ENCODE data around the gene CYB5R3. TPM values are rescaled to one million over a fixed set of nuclear protein-coding genes. Genes with fewer than 3 reads are reported as not detected.

CYB5R3 gene
- total RNA-seq, 2 donors from 2014 or later: 41.8 to 50.8 TPM

GRCh38 chr22:42586381-42586780 lies 62.8 kb downstream of the CYB5R3 start:
- Histone ChIP-seq H3K4me1 (peaks cover 6% of the 10 kb centered on the region), H3K9me3 (no peaks in the 10 kb centered on the region), H3K27ac (no peak overlapping the region), H3K4me3 (no peak overlapping the region), H3K36me3 (replicated peaks in 1 of 2; ENCODE audit: insufficient read depth in 1 of 2, low read depth in 2 of 2) (peaks cover 4 to 34% of the 10 kb centered on the region in 2 donors), H3K27me3 (no peaks in the 10 kb centered on the region)
- ATAC-seq (no peak), DNase-seq (no peak)
- intact Hi-C loops (cut with DNase I): no loop called here
- 75 to 89% methylated on average over 4 of the region's 4 CpGs for WGBS, 2 donors
- no peak for TF ChIP-seq POLR2A (IDR thresholded peaks at IDR 0.05)
- TF ChIP-seq CTCF (IDR thresholded peaks at IDR 0.05): no peak

GRCh38 chr22:42585096-42585495 lies 64.1 kb downstream of the CYB5R3 start:
- Histone ChIP-seq H3K4me3 (no peak overlapping the region), H3K36me3 (replicated peaks in 1 of 2; ENCODE audit: insufficient read depth in 1 of 2, low read depth in 2 of 2) (peaks cover 4 to 32% of the 10 kb centered on the region in 2 donors), H3K27ac (no peak overlapping the region), H3K27me3 (no peaks in the 10 kb centered on the region), H3K4me1 (peaks cover 10% of the 10 kb centered on the region), H3K9me3 (no peaks in the 10 kb centered on the region)
- DNase-seq (no peak), ATAC-seq (no peak)
- TF ChIP-seq POLR2A (IDR thresholded peaks at IDR 0.05) (no peak), CTCF (IDR thresholded peaks at IDR 0.05) (no peak)
- 85 to 87% methylated on average over 7 to 8 of the region's 8 CpGs for WGBS, 2 donors
- intact Hi-C loops (cut with DNase I): no loop called here

GRCh38 chr22:42584364-42584940 lies 64.7 kb downstream of the CYB5R3 start:
- ATAC-seq: no peak
- Histone ChIP-seq H3K36me3 (replicated peaks in 1 of 2; ENCODE audit: insufficient read depth in 1 of 2, low read depth in 2 of 2) (peaks cover 4 to 29% of the 10 kb centered on the region in 2 donors), H3K27ac (no peak overlapping the region), H3K27me3 (no peaks in the 10 kb centered on the region), H3K9me3 (no peaks in the 10 kb centered on the region), H3K4me3 (no peak overlapping the region), H3K4me1 (peaks cover 10% of the 10 kb centered on the region)
- no peak for DNase-seq
- 89 to 100% methylated on average over 4 of the region's 4 CpGs for WGBS, 2 donors
- intact Hi-C loops (cut with DNase I): no loop called here
- TF ChIP-seq CTCF (IDR thresholded peaks at IDR 0.05): no peak
- TF ChIP-seq POLR2A (IDR thresholded peaks at IDR 0.05): no peak

GRCh38 chr22:42582987-42583386 lies 66.2 kb downstream of the CYB5R3 start:
- intact Hi-C loops (cut with DNase I): no loop called here
- Histone ChIP-seq H3K4me3 (no peak overlapping the region), H3K27me3 (no peaks in the 10 kb centered on the region), H3K9me3 (no peaks in the 10 kb centered on the region), H3K27ac (no peak overlapping the region), H3K4me1 (peaks cover 10% of the 10 kb centered on the region), H3K36me3 (replicated peaks in 1 of 2; ENCODE audit: insufficient read depth in 1 of 2, low read depth in 2 of 2) (peaks cover 4 to 32% of the 10 kb centered on the region in 2 donors)
- WGBS, 2 donors: 83 to 100% methylated on average over 1 of the region's 1 CpG
- no peak for DNase-seq
- ATAC-seq: no peak
- TF ChIP-seq POLR2A (IDR thresholded peaks at IDR 0.05) (no peak), CTCF (IDR thresholded peaks at IDR 0.05) (no peak)
